Left lung (tissue), 10 donors: ENCODE results near the gene WNT5A. TPM values are rescaled to one million over a fixed set of nuclear protein-coding genes. Genes with fewer than 3 reads are reported as not detected.

Experiments
- ATAC-seq: fragments of 200-7000 bp; cut with Tn5 transposase; one replicate; pipeline ENCODE4 v1.9.1; 2020; ENCODE audit warnings: moderate library complexity
- DNase-seq, 4 donors: peaks; one replicate each; pipeline ENCODE4 v3.0.0-alpha.2; 2013 to 2020
- H3K27ac ChIP-seq, 2 donors: fragments of 200-600 bp; sonication (generic) in 1 of 2; one replicate each; pipeline versions ENCODE4 v1.5.0 to v1.8.0; 2020 to 2021
- H3K27me3 ChIP-seq, 2 donors: fragments of 200-600 bp; sonication (generic) in 1 of 2; one replicate each; pipeline versions ENCODE4 v1.5.0 to v1.8.0; 2020 to 2021
- H3K36me3 ChIP-seq, 2 donors: fragments of 200-600 bp; sonication (generic) in 1 of 2; one replicate each; pipeline versions ENCODE4 v1.5.0 to v1.8.0; 2020 to 2021
- H3K4me1 ChIP-seq, 2 donors: fragments of 200-600 bp; one replicate each; pipeline ENCODE4 v1.8.0; 2021
- H3K4me3 ChIP-seq, 2 donors: fragments of 200-600 bp; sonication (generic) in 1 of 2; one replicate each; pipeline versions ENCODE4 v1.5.0 to v1.8.0; 2020 to 2021; ENCODE audit warnings: mild to moderate bottlenecking in 1 of 2
- H3K9me3 ChIP-seq, 2 donors: fragments of 200-600 bp; sonication (generic) in 1 of 2; one replicate each; pipeline versions ENCODE4 v1.5.0 to v1.8.0; 2020 to 2021
- CTCF ChIP-seq, 2 donors: fragments of 200-600 bp; sonication (generic) in 1 of 2; IDR thresholded peaks; one replicate each; pipeline versions ENCODE4 v1.5.0 to v1.8.0; 2021; ENCODE audit warnings: antibody characterized with exemption in 2 of 2
- intact Hi-C, 2 donors: fragments of 100-400 bp; cut with DNase I; formaldehyde crosslinking; loops; one replicate each; pipeline versions ENCODE4 v1.11.2 to v1.14.2; 2022
- polyA plus RNA-seq, 6 donors: library from polyadenylated mRNA; unstranded; fragments of 120-200 nt; gene quantifications; one replicate each; pipeline ENCODE4 v1.2.1, GENCODE V29; 2013; ENCODE audit not compliant: insufficient read length in 6 of 6
- total RNA-seq, 2 donors: library from RNA; stranded (reverse); fragmentation: NEBNext Ultra II Directional; extraction: Animal tissue kit (Norgen Biotek cat#: 25700); gene quantifications; one replicate each; pipeline ENCODE4 v1.2.1, GENCODE V29; 2021
- donor health status: DM: no; HTN: yes; CAD: no.
- donor health status: DM: no; HTN: no; CAD: no.

Gene WNT5A
- total and polyA plus RNA-seq, 8 donors: 11.1 to 27.0 (median 19.2) TPM

GRCh38 chr3:55459838-55460237, 27.3 kb downstream of the WNT5A start:
- no peak overlapping the region for H3K4me3 ChIP-seq
- ATAC-seq: no peak
- DNase-seq: no peak
- H3K36me3 ChIP-seq: no peaks in the 10 kb centered on the region
- H3K9me3 ChIP-seq: no peaks in the 10 kb centered on the region
- intact Hi-C loops: no loop called here
- TF ChIP-seq CTCF (IDR thresholded peaks at IDR 0.05): no peak
- no peaks in the 10 kb centered on the region for H3K27me3 ChIP-seq
- H3K27ac ChIP-seq: no peak overlapping the region
- peaks cover 0 to 2% of the 10 kb centered on the region in 2 donors for H3K4me1 ChIP-seq

- peaks cover 0 to 2% of the 10 kb centered on the region in 2 donors for H3K4me1 ChIP-seq
- ATAC-seq (no peak), DNase-seq (no peak)
- no peaks in the 10 kb centered on the region for H3K36me3 ChIP-seq
- H3K27ac ChIP-seq: no peak overlapping the region
- intact Hi-C loops: no loop called here
- H3K9me3 ChIP-seq: no peaks in the 10 kb centered on the region
- no peak overlapping the region for H3K4me3 ChIP-seq
- H3K27me3 ChIP-seq: no peaks in the 10 kb centered on the region
- no peak for TF ChIP-seq CTCF (IDR thresholded peaks at IDR 0.05)
Measured at GRCh38 chr3:55458181-55458790, 28.8 kb downstream of the WNT5A start.

- no peak for TF ChIP-seq CTCF (IDR thresholded peaks at IDR 0.05)
- no peaks in the 10 kb centered on the region for H3K36me3 ChIP-seq
- DNase-seq (no peak), ATAC-seq (no peak)
- H3K4me3 ChIP-seq: no peak overlapping the region
- intact Hi-C loops: no loop called here
- H3K27ac ChIP-seq: no peak overlapping the region
- H3K9me3 ChIP-seq: no peaks in the 10 kb centered on the region
- no peaks in the 10 kb centered on the region for H3K27me3 ChIP-seq
- peaks cover 0 to 2% of the 10 kb centered on the region in 2 donors for H3K4me1 ChIP-seq
Measured at GRCh38 chr3:55455915-55456314, 31.2 kb downstream of the WNT5A start.

- ATAC-seq (no peak), DNase-seq (no peak)
- H3K4me1 ChIP-seq: peaks cover 0 to 2% of the 10 kb centered on the region in 2 donors
- H3K4me3 ChIP-seq: no peak overlapping the region
- no peak for TF ChIP-seq CTCF (IDR thresholded peaks at IDR 0.05)
- no peak overlapping the region for H3K27ac ChIP-seq
- H3K9me3 ChIP-seq: no peaks in the 10 kb centered on the region
- no peaks in the 10 kb centered on the region for H3K27me3 ChIP-seq
- intact Hi-C loops: no loop called here
- no peaks in the 10 kb centered on the region for H3K36me3 ChIP-seq
Measured at GRCh38 chr3:55454611-55455010, 32.5 kb downstream of the WNT5A start.

- ATAC-seq: no peak
- Histone ChIP-seq H3K9me3 (no peaks in the 10 kb centered on the region), H3K27ac (no peak overlapping the region), H3K4me3 (no peak overlapping the region), H3K4me1 (peaks cover 0 to 2% of the 10 kb centered on the region in 2 donors), H3K27me3 (no peaks in the 10 kb centered on the region), H3K36me3 (no peaks in the 10 kb centered on the region)
- intact Hi-C loops: no loop called here
- peak in 2 of 4 donors; percentile 25 to 32 for DNase-seq
- no peak for TF ChIP-seq CTCF (IDR thresholded peaks at IDR 0.05)
Measured at GRCh38 chr3:55453886-55454496, 33.1 kb downstream of the WNT5A start.
